HL-60 (cell line): ENCODE data around the gene MAPK6.

Experiments
- DNase-seq, 2 experiments: peaks; one replicate each; pipeline ENCODE4 v3.0.0-alpha.2; 2010 to 2020; ENCODE audit warnings: low read depth in 1 of 2, low spot score in 1 of 2
- H3K27ac ChIP-seq: fragments of 250-450 bp; sonication (Bioruptor Pico); replicated peaks from 2 replicates; pipeline ENCODE4 v1.5.1; 2020; ENCODE audit warnings: mild to moderate bottlenecking, moderate library complexity
- H3K27me3 ChIP-seq: fragments of 250-450 bp; sonication (Bioruptor Pico); 2 replicates; pipeline ENCODE4 v1.5.1; 2021; ENCODE audit warnings: mild to moderate bottlenecking, moderate library complexity; ENCODE audit not compliant: insufficient read depth, poor library complexity, severe bottlenecking
- H3K4me3 ChIP-seq: replicated peaks from 2 replicates; pipeline ENCODE4 v1.5.1; 2011; ENCODE audit warnings: mild to moderate bottlenecking, control low read depth, low read length; ENCODE audit not compliant: insufficient read depth
- GABPA ChIP-seq: IDR thresholded peaks from 2 replicates; pipeline ENCODE4 v1.6.1; 2012; ENCODE audit warnings: low read depth
- POLR2AphosphoS5 ChIP-seq: IDR thresholded peaks from 2 replicates; pipeline ENCODE4 v1.6.1; 2012; ENCODE audit warnings: low read depth
- SPI1 ChIP-seq: IDR thresholded peaks from 2 replicates; pipeline ENCODE4 v1.6.1; 2012; ENCODE audit warnings: low read depth, mild to moderate bottlenecking, borderline replicate concordance
- TF ChIP-seq, protein P1 (sequence below): IDR thresholded peaks from 2 replicates; pipeline ENCODE4 v1.6.1; 2012; ENCODE audit warnings: low read depth; ENCODE audit not compliant: insufficient replicate concordance
- TF ChIP-seq, protein P2 (sequence below): IDR thresholded peaks from one replicate; pipeline ENCODE4 v1.5.1; 2011; ENCODE audit warnings: low read length, control low read depth, inconsistent platforms; ENCODE audit not compliant: insufficient read depth

MAPK6 gene

DNA sequence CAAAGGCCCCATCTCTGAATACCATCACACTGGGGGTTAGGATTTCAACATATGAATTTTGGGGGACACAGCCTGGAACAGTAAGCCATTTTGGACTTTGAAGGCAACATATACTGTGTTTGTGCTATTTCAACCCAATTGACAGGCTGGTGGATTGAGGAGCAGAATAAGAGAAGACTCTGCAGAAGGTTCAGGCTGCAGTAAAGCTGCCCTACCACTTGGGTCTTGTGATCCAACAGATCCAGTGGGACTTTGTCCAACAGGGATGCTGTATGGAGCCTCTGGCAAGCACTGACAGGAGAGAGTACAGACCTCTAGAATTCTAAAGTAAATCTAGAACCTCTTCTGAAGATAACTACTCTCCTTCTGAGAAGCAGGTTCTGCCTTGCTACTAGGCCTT, 94.7 kb downstream of the MAPK6 start:
- H3K27me3 ChIP-seq: no peaks in the 10 kb centered on the region
- no peak for DNase-seq
- H3K4me3 ChIP-seq: no peak overlapping the region
- no peak overlapping the region for H3K27ac ChIP-seq
- TF ChIP-seq GABPA (no peak), POLR2AphosphoS5 (no peak), SPI1 (no peak)
- TF ChIP-seq, protein P1, sequence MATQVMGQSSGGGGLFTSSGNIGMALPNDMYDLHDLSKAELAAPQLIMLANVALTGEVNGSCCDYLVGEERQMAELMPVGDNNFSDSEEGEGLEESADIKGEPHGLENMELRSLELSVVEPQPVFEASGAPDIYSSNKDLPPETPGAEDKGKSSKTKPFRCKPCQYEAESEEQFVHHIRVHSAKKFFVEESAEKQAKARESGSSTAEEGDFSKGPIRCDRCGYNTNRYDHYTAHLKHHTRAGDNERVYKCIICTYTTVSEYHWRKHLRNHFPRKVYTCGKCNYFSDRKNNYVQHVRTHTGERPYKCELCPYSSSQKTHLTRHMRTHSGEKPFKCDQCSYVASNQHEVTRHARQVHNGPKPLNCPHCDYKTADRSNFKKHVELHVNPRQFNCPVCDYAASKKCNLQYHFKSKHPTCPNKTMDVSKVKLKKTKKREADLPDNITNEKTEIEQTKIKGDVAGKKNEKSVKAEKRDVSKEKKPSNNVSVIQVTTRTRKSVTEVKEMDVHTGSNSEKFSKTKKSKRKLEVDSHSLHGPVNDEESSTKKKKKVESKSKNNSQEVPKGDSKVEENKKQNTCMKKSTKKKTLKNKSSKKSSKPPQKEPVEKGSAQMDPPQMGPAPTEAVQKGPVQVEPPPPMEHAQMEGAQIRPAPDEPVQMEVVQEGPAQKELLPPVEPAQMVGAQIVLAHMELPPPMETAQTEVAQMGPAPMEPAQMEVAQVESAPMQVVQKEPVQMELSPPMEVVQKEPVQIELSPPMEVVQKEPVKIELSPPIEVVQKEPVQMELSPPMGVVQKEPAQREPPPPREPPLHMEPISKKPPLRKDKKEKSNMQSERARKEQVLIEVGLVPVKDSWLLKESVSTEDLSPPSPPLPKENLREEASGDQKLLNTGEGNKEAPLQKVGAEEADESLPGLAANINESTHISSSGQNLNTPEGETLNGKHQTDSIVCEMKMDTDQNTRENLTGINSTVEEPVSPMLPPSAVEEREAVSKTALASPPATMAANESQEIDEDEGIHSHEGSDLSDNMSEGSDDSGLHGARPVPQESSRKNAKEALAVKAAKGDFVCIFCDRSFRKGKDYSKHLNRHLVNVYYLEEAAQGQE: no peak
- TF ChIP-seq, protein P2, sequence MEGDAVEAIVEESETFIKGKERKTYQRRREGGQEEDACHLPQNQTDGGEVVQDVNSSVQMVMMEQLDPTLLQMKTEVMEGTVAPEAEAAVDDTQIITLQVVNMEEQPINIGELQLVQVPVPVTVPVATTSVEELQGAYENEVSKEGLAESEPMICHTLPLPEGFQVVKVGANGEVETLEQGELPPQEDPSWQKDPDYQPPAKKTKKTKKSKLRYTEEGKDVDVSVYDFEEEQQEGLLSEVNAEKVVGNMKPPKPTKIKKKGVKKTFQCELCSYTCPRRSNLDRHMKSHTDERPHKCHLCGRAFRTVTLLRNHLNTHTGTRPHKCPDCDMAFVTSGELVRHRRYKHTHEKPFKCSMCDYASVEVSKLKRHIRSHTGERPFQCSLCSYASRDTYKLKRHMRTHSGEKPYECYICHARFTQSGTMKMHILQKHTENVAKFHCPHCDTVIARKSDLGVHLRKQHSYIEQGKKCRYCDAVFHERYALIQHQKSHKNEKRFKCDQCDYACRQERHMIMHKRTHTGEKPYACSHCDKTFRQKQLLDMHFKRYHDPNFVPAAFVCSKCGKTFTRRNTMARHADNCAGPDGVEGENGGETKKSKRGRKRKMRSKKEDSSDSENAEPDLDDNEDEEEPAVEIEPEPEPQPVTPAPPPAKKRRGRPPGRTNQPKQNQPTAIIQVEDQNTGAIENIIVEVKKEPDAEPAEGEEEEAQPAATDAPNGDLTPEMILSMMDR: no peak

DNA sequence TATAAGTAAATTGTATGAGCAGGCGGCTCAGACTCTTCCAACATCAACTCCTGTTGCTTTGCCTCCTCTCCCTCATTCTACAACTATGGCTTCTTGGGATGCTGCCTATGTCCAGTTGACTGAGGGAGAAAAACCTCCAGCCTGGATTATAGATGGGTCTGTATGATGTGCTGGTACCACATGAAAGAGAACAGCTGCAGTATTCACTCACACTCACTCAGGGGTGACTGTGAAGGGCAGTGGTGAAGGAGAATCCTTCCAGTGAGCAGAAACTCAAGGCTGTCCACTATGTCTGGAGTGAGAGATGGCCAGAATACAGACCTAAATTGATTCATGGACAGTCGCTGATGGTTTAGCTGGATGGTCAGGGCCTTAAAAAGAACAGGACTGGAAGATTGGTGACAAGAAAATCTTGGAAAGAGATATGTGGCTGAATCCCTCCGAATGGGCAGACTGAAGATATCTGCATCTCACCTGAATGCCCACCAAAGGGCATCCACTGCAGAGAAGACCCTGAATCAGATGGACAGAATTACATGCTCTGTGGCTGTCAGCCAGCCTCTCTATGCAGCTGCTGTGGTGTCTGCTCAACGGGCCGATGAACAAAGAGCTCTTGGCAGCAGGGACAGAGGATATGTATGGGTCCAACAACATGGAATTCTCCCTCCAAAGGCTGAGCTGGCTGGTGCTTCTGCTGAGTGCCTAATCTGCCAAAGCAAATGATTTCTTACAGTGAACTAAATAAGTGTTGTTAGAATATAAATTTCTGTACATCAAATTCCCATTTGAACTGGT, 95.4 kb downstream of the MAPK6 start:
- Histone ChIP-seq H3K27ac (no peak overlapping the region), H3K27me3 (no peaks in the 10 kb centered on the region), H3K4me3 (no peak overlapping the region)
- DNase-seq: no peak
- TF ChIP-seq, protein P2: no peak
- TF ChIP-seq POLR2AphosphoS5 (no peak), GABPA (no peak), SPI1 (no peak)
- TF ChIP-seq, protein P1: no peak

DNA sequence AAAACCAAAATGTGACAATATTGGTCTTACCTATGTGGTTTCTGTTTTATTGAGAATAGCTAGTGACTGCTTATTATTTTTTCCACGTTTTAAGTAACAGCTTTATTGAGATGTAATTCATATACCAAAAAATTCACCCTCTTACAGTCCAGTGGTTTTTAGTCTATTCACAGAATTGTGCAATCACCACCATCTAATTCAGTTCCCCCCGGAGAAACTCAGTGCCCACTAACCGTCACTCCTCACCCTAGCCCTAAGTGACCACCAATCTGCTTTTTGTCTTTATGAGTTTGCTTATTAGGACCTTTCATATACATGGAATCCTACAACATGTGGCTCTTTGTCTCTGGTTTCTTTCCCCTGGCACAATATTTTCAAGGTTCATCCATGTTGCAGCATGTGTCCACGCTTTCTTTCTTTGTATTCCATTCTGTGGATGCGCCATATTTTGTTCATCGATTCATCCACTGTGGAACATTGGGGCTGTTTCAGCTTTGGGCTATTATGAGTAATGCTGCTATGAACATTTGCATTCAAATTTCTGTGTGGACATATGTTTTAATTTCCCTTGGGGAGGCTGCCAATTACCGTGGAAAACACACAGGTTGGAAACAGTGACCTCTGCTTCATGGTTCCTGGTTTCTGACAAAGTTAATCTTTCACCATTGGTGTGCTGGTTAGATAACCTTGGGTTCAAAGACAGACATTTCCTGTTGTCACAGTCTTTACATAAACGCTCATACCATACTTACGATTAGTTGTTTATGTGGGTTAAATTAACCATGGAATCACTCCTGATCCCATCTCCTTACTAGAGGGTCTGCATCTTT, 96.8 kb downstream of the MAPK6 start:
- no peaks in the 10 kb centered on the region for H3K27me3 ChIP-seq
- TF ChIP-seq, protein P2: no peak
- no peak for TF ChIP-seq GABPA
- no peak for TF ChIP-seq SPI1
- TF ChIP-seq, protein P1: no peak
- no peak for TF ChIP-seq POLR2AphosphoS5
- no peak overlapping the region for H3K4me3 ChIP-seq
- DNase-seq: no peak
- peak overlapping the region; percentile 40 for H3K27ac ChIP-seq
